LNCaP clone FGC (cell line): ENCODE measurements around the gene TMIGD1.

Source experiments
- DNase-seq: peaks from one replicate; pipeline ENCODE4 v3.0.0-alpha.2; 2011; ENCODE audit warnings: low read depth
- H3K4me3 ChIP-seq: 2 replicates; pipeline ENCODE4 v1.5.1; 2011; ENCODE audit warnings: mild to moderate bottlenecking, low read depth, low read length, control low read depth
- CTCF ChIP-seq: IDR thresholded peaks from 2 replicates; pipeline ENCODE4 v1.5.1; 2012; ENCODE audit warnings: mild to moderate bottlenecking; ENCODE audit not compliant: control insufficient read depth, insufficient read depth; ENCODE audit errors: extremely low read depth

Gene TMIGD1

DNA sequence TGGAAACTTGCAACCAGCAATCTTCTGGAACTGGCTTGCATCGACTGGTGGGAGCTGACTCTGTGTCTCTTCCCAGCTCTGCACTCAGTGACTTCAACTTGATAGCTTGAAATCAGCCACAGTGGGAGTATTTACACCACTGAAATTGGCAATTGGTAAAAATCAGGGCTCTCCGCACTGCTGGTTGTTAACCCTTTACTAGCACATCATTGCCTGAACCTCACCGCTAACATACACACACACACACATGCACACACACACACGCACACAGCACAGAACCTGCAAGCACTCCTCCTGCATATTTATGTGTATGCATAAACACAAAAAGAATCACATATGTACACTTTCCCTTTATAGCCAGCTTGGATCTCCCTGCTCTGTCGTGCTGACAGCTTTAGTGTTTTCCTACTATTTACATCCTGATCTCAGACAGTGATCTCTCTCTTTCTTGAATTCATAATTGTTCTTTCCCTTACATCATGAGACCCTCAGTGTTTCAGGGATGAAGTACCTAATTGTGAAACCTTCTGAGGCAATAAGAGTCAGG lies 7.9 kb upstream of the TMIGD1 start:
- DNase-seq: no peak
- H3K4me3 ChIP-seq: no peak overlapping the region
- no peak for TF ChIP-seq CTCF

GRCh38 chr17:30340801-30341356 lies 7.0 kb upstream of the TMIGD1 start:
- H3K4me3 ChIP-seq: no peak overlapping the region
- no peak for TF ChIP-seq CTCF
- DNase-seq: no peak

DNA sequence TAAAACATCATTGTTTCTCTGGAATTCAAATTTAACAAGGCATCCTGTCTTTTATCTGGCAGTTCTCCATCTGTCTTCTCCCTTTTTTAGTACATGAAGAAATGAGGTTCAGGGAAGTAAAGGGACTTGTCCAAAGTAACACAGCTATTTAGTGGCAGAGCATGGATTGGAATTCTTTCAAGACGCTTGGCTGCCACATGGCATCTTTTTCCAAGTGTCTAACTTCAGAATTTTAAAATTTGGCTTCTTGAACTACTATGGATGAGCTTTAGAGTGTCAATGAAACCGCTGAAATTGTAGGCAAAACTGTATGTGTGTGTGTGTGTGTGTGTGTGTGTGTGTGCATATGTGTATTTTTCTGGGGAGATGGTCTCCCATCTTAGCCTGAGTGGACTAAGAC lies 5.2 kb upstream of the TMIGD1 start:
- TF ChIP-seq CTCF: no peak
- H3K4me3 ChIP-seq: no peak overlapping the region

GRCh38 chr17:30337393-30337999 lies 3.6 kb upstream of the TMIGD1 start:
- no peak for TF ChIP-seq CTCF
- no peak overlapping the region for H3K4me3 ChIP-seq
- no peak for DNase-seq

More for the DNA sequence above, 5.2 kb upstream of the TMIGD1 start:
- no peak for DNase-seq

DNA sequence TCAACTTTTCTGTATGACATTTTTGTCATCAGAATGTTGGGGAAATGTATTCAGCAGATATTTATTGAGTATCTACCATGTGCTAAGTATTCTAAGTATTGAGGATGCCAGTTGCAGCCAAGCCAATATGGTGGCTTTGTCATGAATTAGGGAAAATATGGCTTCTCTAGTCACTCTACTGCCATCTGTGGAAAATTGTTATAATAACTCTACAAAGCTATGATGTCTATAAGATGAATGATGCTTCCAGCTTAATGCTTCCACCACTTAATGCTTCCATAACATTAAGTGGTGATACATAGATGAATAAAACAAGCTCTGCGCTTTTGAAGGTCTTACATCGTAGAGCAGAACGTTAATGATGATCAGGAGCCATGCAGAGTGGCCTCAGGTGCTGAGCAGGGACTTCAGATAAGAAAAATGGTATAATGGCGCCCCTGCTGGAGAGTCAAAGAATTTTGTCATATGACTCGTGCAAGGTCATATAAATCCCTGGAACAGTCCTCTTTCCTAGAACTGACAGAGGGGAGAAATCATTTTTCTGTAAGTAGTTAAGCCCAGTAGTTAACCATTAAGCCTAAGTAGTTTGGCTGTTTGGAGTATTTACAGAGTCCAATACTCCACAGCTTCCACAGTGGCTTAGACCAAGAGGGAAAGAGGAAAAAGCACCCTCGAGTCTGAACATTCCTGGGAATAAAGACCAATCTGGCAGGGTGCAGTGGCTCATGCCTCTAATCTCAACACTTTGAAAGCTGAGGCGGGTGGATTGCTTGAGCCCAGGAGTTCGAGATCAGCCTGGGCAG lies 2.7 kb upstream of the TMIGD1 start:
- no peak for DNase-seq
- peak; percentile 45 for TF ChIP-seq CTCF
- H3K4me3 ChIP-seq: no peak overlapping the region

DNA sequence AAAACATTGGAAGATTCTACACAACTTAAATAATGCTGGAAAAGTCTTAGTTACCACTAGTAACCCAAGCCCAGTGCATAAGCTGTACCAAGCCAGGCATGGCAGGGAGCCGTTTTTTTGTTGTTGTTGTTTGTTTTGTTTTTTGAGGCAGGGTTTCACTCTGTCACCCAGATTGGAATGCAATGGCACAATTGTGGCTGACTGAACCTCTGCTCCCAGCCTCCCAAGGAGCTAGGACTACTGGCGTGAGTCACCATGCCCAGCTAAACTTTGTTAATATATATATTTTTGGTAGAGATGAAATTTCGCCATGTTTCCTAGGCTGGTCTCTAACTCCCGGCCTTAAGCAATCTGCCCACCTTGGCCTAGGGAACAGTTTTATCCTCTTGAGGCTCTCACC lies 564 bp upstream of the TMIGD1 start:
- H3K4me3 ChIP-seq: no peak overlapping the region
- no peak for TF ChIP-seq CTCF
- no peak for DNase-seq
